Uterus (tissue), 4 donors: ENCODE results near the gene AIP. TPM values are rescaled to one million over a fixed set of nuclear protein-coding genes. Genes with fewer than 3 reads are reported as not detected.

Source experiments
- DNase-seq, 2 donors: peaks; one replicate each; pipeline ENCODE4 v3.0.0-alpha.2; 2019 to 2020
- H3K27ac ChIP-seq, 2 donors: fragments of 200-600 bp; sonication (generic); 1 replicate in 1 of 2; 2 replicates in 1 of 2; pipeline ENCODE4 v1.5.1; 2016 to 2018
- H3K27me3 ChIP-seq, 2 donors: fragments of 200-600 bp; sonication (generic); one replicate each; pipeline ENCODE4 v1.5.1; 2018 to 2019; ENCODE audit warnings: control low read depth in 1 of 2
- H3K36me3 ChIP-seq, 2 donors: fragments of 200-600 bp; sonication (generic); one replicate each; pipeline ENCODE4 v1.5.1; 2019; ENCODE audit warnings: control low read depth in 1 of 2
- H3K4me1 ChIP-seq, 2 donors: fragments of 200-600 bp; sonication (generic); one replicate each; pipeline ENCODE4 v1.5.1; 2018 to 2019; ENCODE audit warnings: control low read depth in 1 of 2
- H3K4me3 ChIP-seq, 2 donors: fragments of 200-600 bp; sonication (generic); 1 replicate in 1 of 2; 2 replicates in 1 of 2; pipeline ENCODE4 v1.5.1; 2018 to 2019; ENCODE audit warnings: mild to moderate bottlenecking in 1 of 2
- H3K9me3 ChIP-seq, 2 donors: fragments of 200-600 bp; sonication (generic); one replicate each; pipeline ENCODE4 v1.5.1; 2019; ENCODE audit warnings: control low read depth in 1 of 2
- POLR2A ChIP-seq, 2 donors: fragments of 450-650 bp; IDR thresholded peaks; one replicate each; pipeline ENCODE4 v1.6.1; 2016; ENCODE audit warnings: antibody characterized with exemption in 2 of 2, mild to moderate bottlenecking in 1 of 2, moderate library complexity in 1 of 2
- intact Hi-C: fragments of 100-400 bp; cut with DNase I; formaldehyde crosslinking; loops from one replicate; pipeline ENCODE4 v1.15.1; 2023; ENCODE audit warnings: low total_unique reads
- total RNA-seq, 4 donors: library from RNA; depleted of rRNA in 3 of 4; stranded (reverse); fragments of >200 nt in 3 of 4; gene quantifications; one replicate each; pipeline versions ENCODE4 v1.1.0 to v1.2.4, GENCODE V29; 2014 to 2023
- TF ChIP-seq, protein P1 (sequence below), 4 experiments: fragments of 200-600 bp in 2 of 4; fragments of 450-650 bp in 2 of 4; sonication (generic) in 2 of 4; IDR thresholded peaks; one replicate each; pipeline ENCODE4 v1.5.1; 2016 to 2019; ENCODE audit warnings: antibody characterized with exemption in 4 of 4, mild to moderate bottlenecking in 2 of 4, moderate library complexity in 1 of 4
- donor health status: DM: yes; HTN: yes; CAD: no.

AIP gene
- total RNA-seq, 4 donors from 2014 or later = 52.9 to 131 (median 85.5) TPM

DNA sequence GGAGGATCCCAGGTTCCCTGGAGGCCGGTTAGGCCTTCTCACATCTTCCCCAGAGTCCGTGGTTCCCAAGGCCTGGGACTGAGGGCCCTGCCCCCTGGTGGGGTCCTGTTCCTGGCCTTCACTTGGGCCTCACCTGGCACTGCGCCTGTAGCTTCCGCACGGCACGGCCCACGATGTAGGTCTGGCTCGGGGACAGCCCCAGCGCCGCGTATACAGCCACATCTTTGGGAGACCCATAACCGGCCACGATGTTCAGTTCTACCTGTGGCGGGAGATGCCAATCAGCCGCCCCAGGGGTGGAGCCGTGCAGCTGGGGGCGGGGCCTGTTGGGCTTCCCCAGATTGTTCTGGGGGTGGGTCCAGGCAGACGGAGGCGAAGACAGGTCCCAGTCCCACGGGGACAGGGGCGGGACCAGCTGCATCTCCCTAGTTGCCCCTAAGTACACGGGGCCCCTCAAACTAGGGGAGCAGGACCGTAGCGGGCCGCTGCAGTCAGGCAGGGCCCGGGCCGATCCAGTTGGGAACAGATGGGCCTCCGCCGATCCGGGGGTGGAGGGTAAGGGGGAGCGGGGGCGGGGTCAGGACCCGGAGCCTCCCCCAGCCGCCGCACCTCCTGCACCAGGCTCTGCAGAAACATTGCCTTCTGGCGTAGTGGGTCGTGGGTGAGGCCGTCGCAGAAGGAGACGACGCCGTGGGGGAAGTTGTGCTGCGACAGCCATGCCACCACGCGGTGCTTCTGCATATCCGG, 10.1 kb downstream of the AIP start:
- no peak for DNase-seq

DNA sequence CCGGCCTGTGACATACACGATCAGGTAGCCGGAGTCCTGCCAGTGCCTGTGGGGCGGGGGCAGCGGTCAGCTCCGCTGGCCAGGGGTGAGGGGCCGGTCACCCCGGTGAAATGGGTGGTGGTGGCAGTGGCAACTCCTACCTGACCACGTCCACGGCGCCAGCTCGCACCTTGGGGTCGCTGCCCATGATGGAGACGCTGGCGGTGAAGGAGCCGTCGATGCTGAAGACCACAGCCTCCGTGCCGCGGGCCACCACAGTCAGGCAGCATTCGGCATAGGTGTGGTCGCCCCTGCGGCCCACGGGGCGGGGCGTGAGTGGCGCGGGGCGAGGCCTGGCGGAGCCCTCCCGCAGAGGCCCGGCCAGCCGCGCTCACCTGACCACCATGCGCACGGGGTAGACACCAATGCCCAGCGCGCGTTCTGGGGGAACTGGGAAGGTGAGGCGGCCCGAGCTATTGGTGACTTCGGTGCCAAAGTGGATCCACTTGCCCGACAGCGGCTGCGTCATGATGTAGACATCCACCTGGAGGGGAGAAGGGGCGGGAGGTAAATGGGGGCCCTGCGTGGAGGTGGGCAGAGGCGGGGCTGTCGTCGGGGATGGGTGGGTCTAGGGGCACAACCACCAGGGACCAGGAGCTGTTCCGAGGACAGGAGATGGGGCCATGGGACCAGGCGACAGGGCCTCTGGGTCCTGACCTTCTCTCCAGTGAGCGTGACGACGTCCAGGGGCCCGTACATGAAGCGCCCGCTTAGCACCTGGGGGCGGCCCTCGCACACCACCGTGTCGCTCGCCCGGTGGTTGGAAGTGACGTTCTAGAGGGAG, 10.9 kb downstream of the AIP start:
- intact Hi-C loops = no loop called here
- no peak for DNase-seq
- H3K4me1 ChIP-seq = no peaks in the 10 kb centered on the region
- no peaks in the 10 kb centered on the region for H3K9me3 ChIP-seq
- TF ChIP-seq POLR2A (IDR thresholded peaks at IDR 0.05) = no peak
- TF ChIP-seq, protein P1, sequence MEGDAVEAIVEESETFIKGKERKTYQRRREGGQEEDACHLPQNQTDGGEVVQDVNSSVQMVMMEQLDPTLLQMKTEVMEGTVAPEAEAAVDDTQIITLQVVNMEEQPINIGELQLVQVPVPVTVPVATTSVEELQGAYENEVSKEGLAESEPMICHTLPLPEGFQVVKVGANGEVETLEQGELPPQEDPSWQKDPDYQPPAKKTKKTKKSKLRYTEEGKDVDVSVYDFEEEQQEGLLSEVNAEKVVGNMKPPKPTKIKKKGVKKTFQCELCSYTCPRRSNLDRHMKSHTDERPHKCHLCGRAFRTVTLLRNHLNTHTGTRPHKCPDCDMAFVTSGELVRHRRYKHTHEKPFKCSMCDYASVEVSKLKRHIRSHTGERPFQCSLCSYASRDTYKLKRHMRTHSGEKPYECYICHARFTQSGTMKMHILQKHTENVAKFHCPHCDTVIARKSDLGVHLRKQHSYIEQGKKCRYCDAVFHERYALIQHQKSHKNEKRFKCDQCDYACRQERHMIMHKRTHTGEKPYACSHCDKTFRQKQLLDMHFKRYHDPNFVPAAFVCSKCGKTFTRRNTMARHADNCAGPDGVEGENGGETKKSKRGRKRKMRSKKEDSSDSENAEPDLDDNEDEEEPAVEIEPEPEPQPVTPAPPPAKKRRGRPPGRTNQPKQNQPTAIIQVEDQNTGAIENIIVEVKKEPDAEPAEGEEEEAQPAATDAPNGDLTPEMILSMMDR (IDR thresholded peaks at IDR 0.05) = no peak
- H3K4me3 ChIP-seq = no peak overlapping the region
- H3K27ac ChIP-seq = no peak overlapping the region
- H3K36me3 ChIP-seq = no peaks in the 10 kb centered on the region
- H3K27me3 ChIP-seq = no peaks in the 10 kb centered on the region

More for the DNA sequence above, 10.1 kb downstream of the AIP start:
- TF ChIP-seq, protein P1 (IDR thresholded peaks at IDR 0.05) = no peak
- TF ChIP-seq POLR2A (IDR thresholded peaks at IDR 0.05) = no peak
- H3K27me3 ChIP-seq = no peaks in the 10 kb centered on the region
- no peaks in the 10 kb centered on the region for H3K4me1 ChIP-seq
- no peaks in the 10 kb centered on the region for H3K9me3 ChIP-seq
- intact Hi-C loops = no loop called here
- no peak overlapping the region for H3K27ac ChIP-seq
- no peaks in the 10 kb centered on the region for H3K36me3 ChIP-seq
- no peak overlapping the region for H3K4me3 ChIP-seq

DNA sequence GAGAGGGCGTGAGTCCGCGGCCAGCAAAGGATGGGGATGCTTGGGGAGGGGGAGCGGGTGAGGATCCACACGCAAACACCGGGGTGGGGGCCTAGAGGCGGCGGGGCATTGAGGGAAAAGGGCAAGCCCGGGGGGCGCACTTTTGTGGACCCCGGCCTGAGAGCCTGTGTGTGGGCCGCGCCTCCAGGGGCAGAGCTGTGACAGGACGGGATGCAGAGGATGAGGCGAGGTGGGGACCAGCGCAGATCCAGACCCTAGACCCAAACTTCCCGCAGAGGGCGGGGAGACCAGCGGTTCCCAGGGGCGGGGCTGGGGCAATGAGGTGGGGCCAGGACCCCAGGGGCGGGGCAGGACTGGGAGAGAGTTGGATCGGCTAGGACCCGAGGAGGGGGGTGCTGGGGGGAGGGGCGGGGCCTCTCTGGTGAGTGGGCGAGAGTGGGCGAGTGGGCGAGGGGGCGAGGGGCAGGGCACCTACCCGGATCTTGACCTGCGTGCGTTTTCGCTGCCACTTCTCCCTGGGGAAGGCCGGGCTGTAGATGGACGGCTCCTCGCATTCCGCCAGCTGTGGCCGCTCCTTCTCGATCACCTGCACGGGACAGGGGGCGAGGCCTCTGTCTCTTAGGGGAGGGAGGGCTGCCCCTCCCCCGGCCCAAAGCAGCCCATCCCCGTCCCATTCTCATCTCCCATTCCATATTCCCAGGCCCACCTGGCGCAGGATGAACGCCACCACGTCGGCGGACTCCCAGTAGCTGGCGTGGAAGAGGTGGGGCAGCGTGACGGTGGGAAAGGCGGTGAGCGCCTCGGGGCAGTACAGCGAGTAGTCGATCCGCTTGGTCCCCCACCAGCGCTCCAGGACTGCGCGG, 11.8 kb downstream of the AIP start:
- no peaks in the 10 kb centered on the region for H3K9me3 ChIP-seq
- intact Hi-C loops = no loop called here
- no peaks in the 10 kb centered on the region for H3K36me3 ChIP-seq
- no peak for DNase-seq
- H3K4me3 ChIP-seq = no peak overlapping the region
- no peaks in the 10 kb centered on the region for H3K27me3 ChIP-seq
- TF ChIP-seq, protein P1 (IDR thresholded peaks at IDR 0.05) = no peak
- TF ChIP-seq POLR2A (IDR thresholded peaks at IDR 0.05) = no peak
- H3K27ac ChIP-seq = no peak overlapping the region
- H3K4me1 ChIP-seq = no peaks in the 10 kb centered on the region

DNA sequence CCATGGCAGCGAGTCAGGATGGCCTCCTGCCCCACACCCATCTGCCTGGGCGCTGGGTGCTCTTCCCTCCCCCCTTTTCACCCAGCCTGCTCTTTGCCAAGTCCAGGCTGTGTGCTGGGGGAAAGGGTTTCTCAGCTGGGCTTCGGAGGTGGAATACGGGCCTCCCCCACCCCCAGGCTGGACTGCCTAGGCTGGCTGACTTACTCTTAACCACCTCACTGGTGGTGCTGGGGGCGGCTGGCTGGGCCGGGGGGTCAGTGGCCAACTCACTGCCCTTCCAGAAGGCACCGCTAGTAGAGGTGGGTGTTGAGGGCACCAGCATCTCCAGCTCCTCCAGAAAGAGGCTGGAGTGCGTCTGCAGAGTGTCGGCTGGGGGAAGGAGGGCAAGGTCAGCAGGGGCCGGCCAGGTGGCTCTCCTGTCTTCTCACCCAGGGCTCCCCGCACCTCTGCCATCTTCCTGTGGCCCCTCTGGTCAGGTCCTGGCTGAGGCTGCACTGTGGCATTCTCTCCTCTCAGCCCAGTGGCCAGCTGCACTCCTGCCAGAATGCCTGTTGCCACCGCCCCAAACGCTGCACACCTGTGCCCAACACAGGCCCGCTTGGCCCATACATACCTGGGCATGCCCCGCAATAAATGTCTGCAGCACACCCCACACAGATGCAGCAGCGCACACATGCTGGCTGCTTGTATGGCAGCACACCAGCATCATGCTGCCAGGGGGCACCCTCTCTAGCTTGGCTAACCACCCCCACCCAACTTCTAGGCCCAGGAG, 12.6 kb downstream of the AIP start:
- no peaks in the 10 kb centered on the region for H3K36me3 ChIP-seq

More for the DNA sequence above, 12.6 kb downstream of the AIP start:
- intact Hi-C loops = no loop called here
- Histone ChIP-seq H3K27me3 (no peaks in the 10 kb centered on the region), H3K27ac (no peak overlapping the region), H3K4me3 (no peak overlapping the region), H3K9me3 (no peaks in the 10 kb centered on the region), H3K4me1 (no peaks in the 10 kb centered on the region)
- no peak for TF ChIP-seq POLR2A (IDR thresholded peaks at IDR 0.05)
- TF ChIP-seq, protein P1 (IDR thresholded peaks at IDR 0.05) = no peak
- DNase-seq = no peak
